Measurements from ENCODE around the gene ERBB3. TPM values are rescaled to one million over a fixed set of nuclear protein-coding genes. Genes with fewer than 3 reads are reported as not detected.
"Not testable (repeated sequence)": the region's sequence is repeated elsewhere in the genome, so short reads cannot be mapped to it uniquely, and the experiment has no call there.

Gene ERBB3
- polyA plus RNA-seq, 2 donors, result 49.4 to 102 TPM

DNA sequence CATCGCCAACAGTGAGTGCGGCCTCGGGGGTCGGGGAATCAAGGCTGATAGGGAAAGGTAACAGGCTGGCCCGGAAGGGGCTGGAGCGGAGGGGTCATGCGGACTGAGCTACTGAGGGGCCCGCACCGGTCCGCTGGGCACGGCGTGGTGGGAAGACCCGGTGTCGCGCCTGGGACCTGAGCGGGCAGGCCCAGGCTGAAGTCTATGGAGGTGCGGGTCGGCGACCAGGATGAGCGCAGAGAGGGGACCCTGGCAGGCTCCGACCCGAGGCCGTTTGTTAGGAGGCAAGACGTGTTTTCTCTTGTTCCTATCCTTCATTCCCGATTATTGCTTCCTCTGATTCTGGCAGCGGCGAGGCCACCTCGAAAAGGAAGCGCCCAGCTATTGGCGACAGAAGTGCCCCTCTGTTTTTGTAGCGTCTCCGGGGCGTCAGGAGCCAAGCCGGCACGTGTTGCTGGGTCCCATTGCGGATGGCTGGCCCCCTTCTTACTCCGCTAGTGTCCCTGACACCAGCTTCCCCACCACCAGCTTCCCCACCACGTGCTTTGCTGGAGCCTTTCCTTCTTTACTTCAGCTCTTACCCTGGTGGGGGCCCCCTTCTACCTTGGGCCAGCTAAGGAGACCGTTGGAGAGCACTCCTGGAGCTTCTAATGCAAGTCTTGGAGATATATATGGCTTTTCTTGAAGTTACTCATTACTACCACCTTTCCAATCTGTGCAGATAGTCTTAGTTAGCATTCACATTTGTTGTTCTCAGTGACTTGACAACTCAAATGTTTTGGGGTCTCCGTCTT, 25.0 kb downstream of the ERBB3 start:
- no peaks in the 10 kb centered on the region for H3K27me3 ChIP-seq (ENCODE audit: control insufficient read depth in 1 of 2, insufficient read depth in 2 of 2, low read length in 2 of 2)
- no peaks in the 10 kb centered on the region for H3K9me3 ChIP-seq (ENCODE audit: control insufficient read depth in 2 of 2, insufficient read depth in 1 of 2, low read depth in 1 of 2, low read length in 1 of 2)
- H3K4me3 ChIP-seq (ENCODE audit: low read depth in 1 of 2, low read length in 2 of 2), result peak overlapping the region; percentile 86 to 97
- peak overlapping the region; percentile 85 to 95 for H3K27ac ChIP-seq (ENCODE audit: low read depth in 2 of 2, low read length in 1 of 2)
- WGBS, 2 donors, result 1% methylated on average over 32 to 40 of the region's 40 CpGs
- H3K36me3 ChIP-seq (ENCODE audit: control insufficient read depth in 2 of 2, insufficient read depth in 2 of 2, low read length in 1 of 2), result peaks cover 3 to 8% of the 10 kb centered on the region in 2 donors
- H3K4me1 ChIP-seq (ENCODE audit: control insufficient read depth in 2 of 2, insufficient read depth in 2 of 2, low read length in 1 of 2), result no peaks in the 10 kb centered on the region

DNA sequence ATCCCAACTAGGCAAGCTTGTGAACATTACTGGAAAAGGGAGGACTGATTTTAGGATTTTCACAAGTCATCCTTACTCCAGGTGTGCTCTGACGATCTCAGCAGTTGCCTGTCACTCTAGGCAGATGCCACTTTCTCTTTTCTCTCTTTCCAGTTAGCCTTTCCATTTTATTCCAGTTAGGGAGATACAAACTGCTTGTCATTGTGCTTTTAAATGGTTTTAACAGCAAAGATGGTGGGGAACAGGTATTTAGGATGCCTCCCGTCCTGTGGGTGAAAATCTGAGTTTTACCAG, 25.6 kb downstream of the ERBB3 start:
- WGBS, 2 donors, result 18 to 22% methylated on average over 2 of the region's 2 CpGs
- Histone ChIP-seq H3K36me3 (ENCODE audit: control insufficient read depth in 2 of 2, insufficient read depth in 2 of 2, low read length in 1 of 2) (peaks cover 6 to 8% of the 10 kb centered on the region in 2 donors), H3K27ac (ENCODE audit: low read depth in 2 of 2, low read length in 1 of 2) (no peak overlapping the region)

DNA sequence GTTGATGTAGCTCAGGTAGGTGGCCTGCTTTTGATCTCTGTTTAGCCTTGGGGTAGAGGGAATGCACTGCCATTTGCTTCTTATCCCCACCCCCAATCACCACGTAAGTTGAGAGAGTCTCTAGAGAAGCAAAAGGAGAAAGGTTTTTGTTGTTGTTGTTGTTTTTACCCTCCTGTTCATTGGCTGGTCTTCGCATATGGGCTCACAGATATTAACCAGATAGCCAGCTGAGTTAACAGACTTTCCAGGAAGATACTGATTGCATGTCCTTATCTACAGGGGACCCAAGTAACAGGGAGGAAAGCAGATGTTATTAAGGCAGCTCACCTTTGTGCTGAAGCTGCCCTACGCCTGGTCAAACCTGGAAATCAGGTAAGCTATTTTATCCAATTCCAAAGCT, 27.3 kb downstream of the ERBB3 start:
- 87 to 89% methylated on average over 3 of the region's 3 CpGs for WGBS, 2 donors
- Histone ChIP-seq H3K4me1 (ENCODE audit: control insufficient read depth in 2 of 2, insufficient read depth in 2 of 2, low read length in 1 of 2) (no peaks in the 10 kb centered on the region), H3K36me3 (ENCODE audit: control insufficient read depth in 2 of 2, insufficient read depth in 2 of 2, low read length in 1 of 2) (peaks cover 11 to 17% of the 10 kb centered on the region in 2 donors), H3K4me3 (ENCODE audit: low read depth in 1 of 2, low read length in 2 of 2) (no peak overlapping the region), H3K27me3 (ENCODE audit: control insufficient read depth in 1 of 2, insufficient read depth in 2 of 2, low read length in 2 of 2) (no peaks in the 10 kb centered on the region), H3K9me3 (ENCODE audit: control insufficient read depth in 2 of 2, insufficient read depth in 1 of 2, low read depth in 1 of 2, low read length in 1 of 2) (no peaks in the 10 kb centered on the region), H3K27ac (ENCODE audit: low read depth in 2 of 2, low read length in 1 of 2) (peak overlapping the region in 1 of 2 donors; percentile 4)

More for the DNA sequence above, 25.6 kb downstream of the ERBB3 start:
- Histone ChIP-seq H3K4me1 (ENCODE audit: control insufficient read depth in 2 of 2, insufficient read depth in 2 of 2, low read length in 1 of 2) (no peaks in the 10 kb centered on the region), H3K27me3 (ENCODE audit: control insufficient read depth in 1 of 2, insufficient read depth in 2 of 2, low read length in 2 of 2) (no peaks in the 10 kb centered on the region), H3K9me3 (ENCODE audit: control insufficient read depth in 2 of 2, insufficient read depth in 1 of 2, low read depth in 1 of 2, low read length in 1 of 2) (no peaks in the 10 kb centered on the region), H3K4me3 (ENCODE audit: low read depth in 1 of 2, low read length in 2 of 2) (peak overlapping the region; percentile 86 to 97)

DNA sequence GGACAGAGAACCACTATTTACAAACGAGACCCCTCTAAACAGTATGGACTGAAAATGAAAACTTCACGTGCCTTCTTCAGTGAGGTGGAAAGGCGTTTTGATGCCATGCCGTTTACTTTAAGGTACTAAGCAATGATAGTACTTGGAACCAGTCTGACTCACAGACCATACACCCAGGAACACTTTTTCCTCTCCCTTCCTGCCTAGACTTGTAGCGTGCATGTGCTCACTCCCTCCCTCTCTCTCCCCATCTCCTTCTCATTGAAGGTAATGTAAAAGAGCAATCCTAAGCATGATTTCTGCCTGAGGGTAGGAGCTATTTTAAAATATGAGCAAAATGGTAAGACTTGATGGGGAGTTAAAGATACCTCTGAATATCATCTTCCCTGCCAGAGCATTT, 30.6 kb downstream of the ERBB3 start:
- Histone ChIP-seq H3K4me1 (ENCODE audit: control insufficient read depth in 2 of 2, insufficient read depth in 2 of 2, low read length in 1 of 2) (no peaks in the 10 kb centered on the region), H3K27ac (ENCODE audit: low read depth in 2 of 2, low read length in 1 of 2) (peak overlapping the region in 1 of 2 donors; percentile 42), H3K9me3 (ENCODE audit: control insufficient read depth in 2 of 2, insufficient read depth in 1 of 2, low read depth in 1 of 2, low read length in 1 of 2) (no peaks in the 10 kb centered on the region), H3K27me3 (ENCODE audit: control insufficient read depth in 1 of 2, insufficient read depth in 2 of 2, low read length in 2 of 2) (no peaks in the 10 kb centered on the region), H3K4me3 (ENCODE audit: low read depth in 1 of 2, low read length in 2 of 2) (no peak overlapping the region), H3K36me3 (ENCODE audit: control insufficient read depth in 2 of 2, insufficient read depth in 2 of 2, low read length in 1 of 2) (peaks cover 11 to 23% of the 10 kb centered on the region in 2 donors)
- whole genome bisulfite sequencing, 2 donors, result 60 to 72% methylated on average over 5 of the region's 5 CpGs

DNA sequence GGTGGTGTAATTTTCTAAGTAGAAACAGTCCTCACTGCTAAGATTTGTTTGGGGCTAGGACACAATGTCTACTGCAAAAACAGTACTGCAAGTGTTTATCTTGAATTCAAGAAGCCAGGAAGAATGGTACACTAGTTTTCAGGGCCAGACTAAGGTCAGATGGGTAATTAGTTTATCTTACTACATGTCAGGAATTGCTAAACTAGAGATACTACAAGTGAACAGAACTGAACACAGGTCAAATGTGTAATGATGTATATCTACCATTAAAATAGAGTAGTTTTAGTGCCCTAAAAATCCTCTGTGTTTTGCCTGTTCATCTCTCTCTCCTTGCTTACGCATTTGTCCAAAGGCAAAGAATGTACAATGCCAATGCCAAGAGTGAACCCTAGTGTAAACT, 34.1 kb downstream of the ERBB3 start:
- Histone ChIP-seq H3K36me3 (ENCODE audit: control insufficient read depth in 2 of 2, insufficient read depth in 2 of 2, low read length in 1 of 2) (peaks cover 11 to 14% of the 10 kb centered on the region in 2 donors), H3K4me1 (ENCODE audit: control insufficient read depth in 2 of 2, insufficient read depth in 2 of 2, low read length in 1 of 2) (no peaks in the 10 kb centered on the region), H3K27ac (ENCODE audit: low read depth in 2 of 2, low read length in 1 of 2) (no peak overlapping the region), H3K27me3 (ENCODE audit: control insufficient read depth in 1 of 2, insufficient read depth in 2 of 2, low read length in 2 of 2) (no peaks in the 10 kb centered on the region), H3K9me3 (ENCODE audit: control insufficient read depth in 2 of 2, insufficient read depth in 1 of 2, low read depth in 1 of 2, low read length in 1 of 2) (no peaks in the 10 kb centered on the region), H3K4me3 (ENCODE audit: low read depth in 1 of 2, low read length in 2 of 2) (no peak overlapping the region)
- 88 to 97% methylated on average over 1 of the region's 1 CpG for WGBS, 2 donors

DNA sequence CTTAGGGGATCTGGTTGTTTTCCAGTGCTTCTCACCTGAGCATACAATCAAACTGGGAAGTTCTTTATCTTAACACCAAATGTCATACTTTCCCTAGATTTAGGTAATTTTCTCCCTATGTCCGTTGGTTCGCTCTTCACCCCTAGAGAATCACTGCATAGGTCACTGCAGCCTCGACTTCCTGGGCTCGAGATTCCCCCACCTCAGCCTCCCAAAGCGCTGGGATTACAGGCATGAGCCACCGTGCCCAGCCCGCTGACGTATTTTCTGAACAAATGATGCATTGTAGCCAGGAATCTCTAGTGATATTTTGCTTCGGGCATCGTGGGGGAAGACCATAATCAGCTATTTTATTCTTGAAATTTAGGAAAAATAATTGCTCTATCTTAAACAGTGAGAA, 35.4 kb downstream of the ERBB3 start:
- peak overlapping the region; percentile 58 to 92 for H3K27ac ChIP-seq (ENCODE audit: low read depth in 2 of 2, low read length in 1 of 2)
- H3K36me3 ChIP-seq (ENCODE audit: control insufficient read depth in 2 of 2, insufficient read depth in 2 of 2, low read length in 1 of 2), result peaks cover 7 to 15% of the 10 kb centered on the region in 2 donors
- H3K9me3 ChIP-seq (ENCODE audit: control insufficient read depth in 2 of 2, insufficient read depth in 1 of 2, low read depth in 1 of 2, low read length in 1 of 2), result no peaks in the 10 kb centered on the region
- H3K4me3 ChIP-seq (ENCODE audit: low read depth in 1 of 2, low read length in 2 of 2), result peak overlapping the region in 1 of 2 donors; percentile 88
- WGBS, 2 donors, result 33 to 42% methylated on average over 10 of the region's 10 CpGs
- H3K27me3 ChIP-seq (ENCODE audit: control insufficient read depth in 1 of 2, insufficient read depth in 2 of 2, low read length in 2 of 2), result no peaks in the 10 kb centered on the region
- H3K4me1 ChIP-seq (ENCODE audit: control insufficient read depth in 2 of 2, insufficient read depth in 2 of 2, low read length in 1 of 2), result no peaks in the 10 kb centered on the region

DNA sequence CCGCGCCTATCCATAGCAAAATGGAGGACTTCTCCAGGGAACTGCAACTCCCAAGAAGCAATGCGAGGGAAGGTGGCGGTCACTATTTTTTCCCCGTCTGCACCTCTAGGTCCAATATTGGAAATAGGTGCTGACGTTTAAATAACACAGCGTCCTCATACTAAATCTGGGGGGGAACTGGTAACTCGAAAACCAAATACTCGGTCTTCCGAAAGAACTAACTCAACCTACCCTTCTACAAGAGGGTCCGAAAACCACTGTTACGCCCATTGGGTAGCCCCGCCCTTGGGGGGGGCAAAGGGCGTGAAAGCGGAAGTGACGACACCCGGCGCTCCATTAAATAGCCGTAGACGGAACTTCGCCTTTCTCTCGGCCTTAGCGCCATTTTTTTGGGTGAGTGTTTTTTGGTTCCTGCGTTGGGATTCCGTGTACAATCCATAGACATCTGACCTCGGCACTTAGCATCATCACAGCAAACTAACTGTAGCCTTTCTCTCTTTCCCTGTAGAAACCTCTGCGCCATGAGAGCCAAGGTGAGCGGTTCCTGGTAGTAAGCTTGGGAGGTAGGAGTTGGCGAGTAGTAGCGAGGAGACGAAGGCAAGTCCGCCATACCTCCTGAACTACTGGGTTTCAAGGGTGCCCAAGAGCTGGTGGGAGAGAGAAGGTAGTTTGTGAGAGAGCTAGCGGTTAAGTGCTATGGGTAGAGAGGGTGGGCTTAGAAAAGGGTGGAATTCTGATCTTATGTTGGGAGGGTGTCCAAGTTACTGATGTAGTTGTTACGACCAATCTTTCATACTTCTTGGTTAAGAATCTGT, 36.5 kb downstream of the ERBB3 start, which contains the start of gene RPL41:
RPL41 (plus strand) TSS at position 367 of the 815 bp plus-strand sequence.
- WGBS, 2 donors, result 0% methylated on average over 34 of the region's 34 CpGs
- H3K4me1 ChIP-seq (ENCODE audit: control insufficient read depth in 2 of 2, insufficient read depth in 2 of 2, low read length in 1 of 2), result no peaks in the 10 kb centered on the region

DNA sequence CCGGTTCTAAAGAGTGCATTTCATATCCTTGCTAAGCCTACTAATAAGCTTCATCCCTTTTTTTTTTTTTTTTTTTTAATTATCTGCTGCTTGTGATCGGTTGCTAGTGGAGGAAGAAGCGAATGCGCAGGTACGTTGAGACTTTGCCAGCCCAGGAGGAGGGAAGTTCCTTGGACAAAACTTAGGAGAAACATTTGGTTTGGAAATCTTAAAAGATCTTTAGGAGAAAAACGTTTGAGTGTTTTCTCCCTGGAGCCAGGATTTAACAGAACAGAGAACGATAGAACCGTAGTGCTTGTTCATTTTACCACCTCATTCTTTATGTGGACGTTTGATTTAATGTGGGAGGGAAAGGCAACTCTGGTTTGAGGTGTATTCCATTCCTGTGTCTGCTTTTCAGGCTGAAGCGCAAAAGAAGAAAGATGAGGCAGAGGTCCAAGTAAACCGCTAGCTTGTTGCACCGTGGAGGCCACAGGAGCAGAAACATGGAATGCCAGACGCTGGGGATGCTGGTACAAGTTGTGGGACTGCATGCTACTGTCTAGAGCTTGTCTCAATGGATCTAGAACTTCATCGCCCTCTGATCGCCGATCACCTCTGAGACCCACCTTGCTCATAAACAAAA, 37.2 kb downstream of the ERBB3 start:
- H3K4me3 ChIP-seq (ENCODE audit: low read depth in 1 of 2, low read length in 2 of 2), result peak overlapping the region; percentile 63 to 88
- H3K27me3 ChIP-seq (ENCODE audit: control insufficient read depth in 1 of 2, insufficient read depth in 2 of 2, low read length in 2 of 2); H3K9me3 ChIP-seq (ENCODE audit: control insufficient read depth in 2 of 2, insufficient read depth in 1 of 2, low read depth in 1 of 2, low read length in 1 of 2); H3K4me1 ChIP-seq (ENCODE audit: control insufficient read depth in 2 of 2, insufficient read depth in 2 of 2, low read length in 1 of 2): not testable (repeated sequence)
- H3K36me3 ChIP-seq (ENCODE audit: control insufficient read depth in 2 of 2, insufficient read depth in 2 of 2, low read length in 1 of 2), result peaks cover 0 to 15% of the 10 kb centered on the region in 2 donors
- H3K27ac ChIP-seq (ENCODE audit: low read depth in 2 of 2, low read length in 1 of 2), result peak overlapping the region; percentile 92 to 100
- 2 to 3% methylated on average over 12 of the region's 16 CpGs for WGBS, 2 donors

More for the DNA sequence above, 36.5 kb downstream of the ERBB3 start, which contains the start of gene RPL41:
- Histone ChIP-seq H3K27ac (ENCODE audit: low read depth in 2 of 2, low read length in 1 of 2) (peak within 1 kb of the TSS; percentile 92 to 100), H3K27me3 (ENCODE audit: control insufficient read depth in 1 of 2, insufficient read depth in 2 of 2, low read length in 2 of 2) (no peaks in the 10 kb centered on the region), H3K4me3 (ENCODE audit: low read depth in 1 of 2, low read length in 2 of 2) (peak within 1 kb of the TSS; percentile 63 to 88), H3K9me3 (ENCODE audit: control insufficient read depth in 2 of 2, insufficient read depth in 1 of 2, low read depth in 1 of 2, low read length in 1 of 2) (no peaks in the 10 kb centered on the region), H3K36me3 (ENCODE audit: control insufficient read depth in 2 of 2, insufficient read depth in 2 of 2, low read length in 1 of 2) (peaks cover 0 to 17% of the 10 kb centered on the region in 2 donors)
